Stimulated activated CD8-positive, alpha-beta memory T cell treated with anti-CD3 and anti-CD28 coated beads, Interleukin-4, amount 100 ng/mL, for 24 hours (primary cell): ENCODE results near the gene NAA25.
"Not testable (repeated sequence)": the region's sequence is repeated elsewhere in the genome, so short reads cannot be mapped to it uniquely, and the experiment has no call there.

Source experiments
- DNase-seq: peaks from one replicate; pipeline ENCODE4 v3.0.0-alpha.2; 2020; ENCODE audit warnings: low read depth

The NAA25 gene

DNA sequence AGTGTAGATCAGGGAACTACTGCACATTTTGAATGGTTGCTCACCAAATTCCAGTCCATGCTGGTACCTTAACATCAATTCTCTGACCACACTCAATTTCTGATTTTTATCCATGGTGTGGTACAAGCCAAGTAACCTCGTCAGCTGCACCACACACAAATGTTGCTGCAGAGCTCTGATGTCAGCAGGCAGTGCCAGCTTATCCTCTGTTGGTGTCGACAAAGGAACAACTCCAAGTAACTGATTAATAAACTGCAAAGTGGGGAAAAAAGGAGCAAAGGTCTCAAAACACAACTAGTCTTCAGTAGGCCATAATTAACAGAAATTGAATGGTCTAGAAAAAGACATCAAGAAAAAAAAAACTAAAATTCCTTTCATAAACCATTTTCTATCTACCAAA is 47.4 kb downstream of the NAA25 start:
- DNase-seq: no peak

DNA sequence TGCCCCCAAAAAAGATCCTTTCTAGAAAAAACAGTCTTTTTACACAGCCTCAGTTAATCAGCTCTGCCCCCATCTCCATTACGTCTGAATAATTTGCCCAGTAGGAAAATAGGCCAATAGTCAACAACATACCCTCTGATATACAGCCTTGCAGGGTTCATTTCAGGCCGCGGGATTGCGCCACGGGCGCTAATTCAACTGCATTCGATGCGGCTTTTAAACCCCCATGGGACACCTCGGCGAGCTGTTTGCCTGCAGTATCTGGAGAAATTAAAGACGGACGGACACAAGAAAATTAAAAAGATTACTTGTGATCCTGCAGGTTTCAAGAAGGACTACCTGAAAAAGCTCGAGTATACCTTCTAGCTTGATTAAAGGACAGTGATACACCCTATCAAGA is 59.2 kb downstream of the NAA25 start:
- no peak for DNase-seq

DNA sequence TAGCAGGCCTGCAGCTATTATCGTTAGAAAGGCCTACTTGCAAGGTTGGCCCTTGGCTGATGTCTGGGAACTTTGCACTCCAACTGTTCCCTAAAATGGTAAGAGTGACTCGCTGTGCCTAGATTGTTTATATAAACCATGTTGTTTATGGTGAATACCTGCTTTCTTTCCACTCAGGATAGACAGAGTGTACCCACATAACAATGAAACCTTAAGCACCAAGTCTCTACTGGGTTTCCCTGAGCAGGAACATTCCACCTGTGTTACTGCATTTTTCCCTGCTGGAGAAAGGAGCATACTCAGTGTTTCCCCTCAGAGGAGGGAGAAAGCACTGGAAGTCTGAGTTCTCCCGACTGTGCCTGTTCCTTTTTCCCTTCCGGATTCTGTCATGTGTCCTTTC is 62.6 kb downstream of the NAA25 start:
- no peak for DNase-seq

DNA sequence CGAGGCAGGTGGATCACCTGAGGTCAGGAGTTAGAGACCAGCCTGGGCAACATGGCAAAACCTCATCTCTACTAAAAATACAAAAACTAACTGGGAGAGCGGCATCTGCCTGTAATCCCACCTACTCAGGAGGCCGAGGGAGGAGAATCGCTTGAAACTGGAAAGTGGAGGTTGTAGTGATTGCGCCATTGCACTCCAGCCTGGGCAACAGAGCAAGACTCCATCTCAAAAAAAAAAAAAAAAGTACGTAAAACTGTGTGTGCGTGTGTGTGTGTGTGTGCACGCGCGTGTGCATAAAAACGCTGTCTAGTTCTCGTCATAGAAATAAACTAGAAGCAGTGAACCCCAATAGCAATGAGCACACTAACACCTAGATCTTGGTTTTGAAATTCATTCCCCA is 72.0 kb downstream of the NAA25 start:
- DNase-seq: not testable (repeated sequence)

DNA sequence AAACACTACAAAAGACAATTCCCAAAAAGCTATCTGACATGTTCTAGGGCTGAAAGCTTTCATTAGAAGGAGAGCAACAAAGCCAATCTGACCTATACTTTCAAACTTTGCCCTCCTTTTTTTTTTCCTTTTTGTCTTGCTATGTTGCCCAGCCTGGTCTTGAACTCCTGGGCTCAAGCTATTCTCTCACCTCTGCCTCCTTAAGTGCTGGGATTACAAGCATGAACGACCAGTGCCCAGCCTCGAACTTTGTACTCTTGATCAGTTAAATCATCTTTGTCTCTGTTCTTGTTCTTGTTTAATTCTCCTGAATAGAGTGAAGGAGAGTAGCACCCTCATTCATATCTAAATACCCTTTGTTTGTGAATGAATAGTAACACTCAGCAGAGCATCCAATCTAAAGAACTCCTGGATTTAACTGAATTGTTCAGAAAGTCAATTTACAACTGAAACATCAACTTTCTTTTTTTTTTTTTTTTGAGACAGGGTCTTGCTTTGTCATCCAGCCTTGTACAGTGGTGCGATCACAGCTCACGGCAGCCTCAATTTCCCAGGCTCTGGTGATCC is 73.3 kb downstream of the NAA25 start:
- no peak for DNase-seq

DNA sequence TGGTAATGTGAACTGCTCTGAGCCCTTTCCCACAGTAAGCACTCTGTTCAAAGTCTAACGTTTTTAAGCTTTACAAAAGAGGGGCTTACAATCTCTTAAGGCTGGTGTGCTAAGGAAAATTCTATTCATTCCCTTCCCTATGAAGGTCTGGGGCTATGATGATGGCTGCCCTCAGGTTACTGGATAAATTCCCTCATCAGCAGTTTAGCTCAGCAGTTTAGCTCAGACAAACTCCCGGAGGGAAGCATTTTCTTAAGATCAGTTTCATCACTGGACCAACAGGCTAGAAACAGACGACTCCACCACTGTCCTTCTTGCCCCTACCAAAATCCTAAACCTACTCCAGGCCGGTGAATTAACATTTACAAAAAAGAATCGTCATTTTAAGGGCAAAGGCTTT is 76.3 kb downstream of the NAA25 start:
- DNase-seq: no peak

DNA sequence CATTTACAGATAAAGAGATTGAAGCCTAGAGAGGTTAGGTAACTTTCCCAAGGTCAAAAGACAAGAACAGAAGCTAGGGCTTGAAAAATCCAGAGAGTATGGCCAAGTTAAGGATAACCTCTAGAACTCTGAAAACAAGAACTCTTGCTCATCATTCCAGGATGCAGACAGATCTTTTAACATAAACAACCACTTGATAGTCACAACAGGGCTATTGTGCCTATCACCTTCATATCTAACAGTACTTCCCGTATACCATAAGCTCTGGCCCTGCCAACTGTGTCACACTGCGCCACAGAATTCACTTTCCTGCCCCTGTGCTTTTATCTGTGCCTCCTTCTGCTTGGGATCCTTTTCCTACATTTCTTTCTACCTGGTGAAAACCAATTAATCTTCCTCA is 77.1 kb downstream of the NAA25 start:
- no peak for DNase-seq

DNA sequence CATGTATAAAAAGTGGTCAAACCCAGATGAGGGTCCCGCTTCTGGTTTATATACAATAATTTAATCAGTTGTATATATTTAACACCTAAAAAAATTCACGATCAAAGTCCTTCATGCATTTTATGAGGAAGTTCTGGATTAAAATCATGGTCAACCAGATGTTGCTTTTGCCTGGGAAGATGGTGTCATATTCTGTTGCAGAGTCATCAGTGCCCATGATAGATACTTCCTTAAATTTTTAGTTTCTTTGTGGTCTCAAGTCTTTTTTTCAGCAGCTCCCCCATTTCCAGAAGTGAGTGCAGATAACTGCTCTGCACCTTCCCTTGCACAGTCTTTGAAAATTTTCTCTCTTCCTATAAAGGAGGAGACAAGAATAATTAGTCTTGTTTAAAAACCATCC is 79.3 kb downstream of the NAA25 start:
- DNase-seq: no peak

DNA sequence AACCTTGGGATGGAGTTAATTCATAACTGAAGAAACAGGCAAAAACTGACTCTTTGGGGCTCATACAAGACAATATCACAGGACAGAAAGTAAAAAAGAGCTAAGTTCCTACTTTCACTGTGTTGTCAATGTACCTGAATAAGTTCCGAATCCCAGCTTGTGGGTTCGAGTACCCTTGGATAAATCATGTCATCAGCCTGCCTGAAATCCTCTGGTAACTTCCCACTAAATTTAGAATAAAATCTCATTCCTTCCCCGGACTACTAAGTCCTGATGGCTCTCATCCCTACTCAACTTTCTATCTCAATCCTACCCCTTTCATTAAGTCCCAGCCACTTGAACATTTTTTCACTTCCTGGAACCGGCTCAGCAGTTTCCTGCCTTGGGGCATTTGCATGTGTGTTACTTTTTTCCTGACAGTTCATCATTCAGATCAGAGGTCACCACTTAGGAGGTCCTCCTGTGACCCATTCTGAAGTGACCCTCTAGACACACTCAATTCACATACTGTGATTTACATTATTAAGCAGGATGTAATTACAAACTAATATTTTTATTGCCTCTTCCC is 82.7 kb downstream of the NAA25 start:
- DNase-seq: no peak

DNA sequence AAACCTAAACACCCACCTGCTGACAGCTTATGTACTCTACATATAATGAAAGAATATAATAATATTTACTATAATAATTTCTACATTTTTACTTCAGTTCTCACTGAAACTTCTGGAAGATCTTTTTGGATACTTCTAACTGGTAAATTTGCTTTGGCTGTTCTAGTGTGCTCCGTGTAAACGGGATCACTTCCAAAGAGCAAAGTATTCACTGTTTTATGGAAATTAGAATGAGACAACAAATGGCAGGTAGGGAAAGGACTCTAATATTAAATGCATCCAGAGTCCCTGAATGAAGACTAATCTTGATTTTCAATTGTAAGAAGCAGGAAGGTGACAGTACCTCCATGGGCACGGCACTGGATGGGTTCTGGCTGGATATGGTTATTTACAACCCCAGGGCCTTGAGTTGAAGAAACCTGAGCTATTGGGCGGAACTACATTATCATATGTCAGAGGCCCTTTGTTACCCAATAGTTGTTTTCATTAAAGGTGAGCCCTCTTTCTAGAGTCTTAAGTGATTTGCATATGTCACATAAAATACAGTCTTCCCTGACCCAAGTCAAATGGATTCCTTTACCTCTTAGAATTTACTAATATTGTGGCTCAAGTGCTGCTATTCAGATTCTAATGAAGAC is 84.7 kb downstream of the NAA25 start:
- DNase-seq: no peak

DNA sequence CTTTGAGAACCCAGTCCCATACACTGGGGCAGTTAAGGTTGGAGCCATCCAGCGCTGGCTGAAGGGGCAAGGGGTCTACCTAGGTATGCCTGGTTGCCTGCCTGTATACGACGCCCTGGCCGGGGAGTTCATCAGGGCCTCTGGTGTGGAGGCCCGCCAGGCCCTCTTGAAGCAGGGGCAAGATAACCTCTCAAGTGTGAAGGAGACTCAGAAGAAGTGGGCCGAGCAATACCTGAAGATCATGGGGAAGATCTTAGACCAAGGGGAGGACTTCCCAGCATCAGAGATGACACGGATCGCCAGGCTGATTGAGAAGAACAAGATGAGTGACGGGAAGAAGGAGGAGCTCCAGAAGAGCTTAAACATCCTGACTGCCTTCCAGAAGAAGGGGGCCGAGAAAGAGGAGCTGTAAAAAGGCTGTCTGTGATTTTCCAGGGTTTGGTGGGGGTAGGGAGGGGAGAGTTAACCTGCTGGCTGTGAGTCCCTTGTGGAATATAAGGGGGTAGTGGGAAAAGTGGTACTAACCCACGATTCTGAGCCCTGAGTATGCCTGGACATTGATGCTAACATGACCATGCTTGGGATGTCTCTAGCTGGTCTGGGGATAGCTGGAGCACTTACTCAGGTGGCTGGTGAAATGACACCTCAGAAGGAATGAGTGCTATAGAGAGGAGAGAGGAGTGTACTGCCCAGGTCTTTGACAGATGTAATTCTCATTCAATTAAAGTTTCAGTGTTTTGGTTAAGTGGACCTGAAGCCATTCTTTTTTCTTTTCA is 86.2 kb downstream of the NAA25 start:
- DNase-seq: no peak

DNA sequence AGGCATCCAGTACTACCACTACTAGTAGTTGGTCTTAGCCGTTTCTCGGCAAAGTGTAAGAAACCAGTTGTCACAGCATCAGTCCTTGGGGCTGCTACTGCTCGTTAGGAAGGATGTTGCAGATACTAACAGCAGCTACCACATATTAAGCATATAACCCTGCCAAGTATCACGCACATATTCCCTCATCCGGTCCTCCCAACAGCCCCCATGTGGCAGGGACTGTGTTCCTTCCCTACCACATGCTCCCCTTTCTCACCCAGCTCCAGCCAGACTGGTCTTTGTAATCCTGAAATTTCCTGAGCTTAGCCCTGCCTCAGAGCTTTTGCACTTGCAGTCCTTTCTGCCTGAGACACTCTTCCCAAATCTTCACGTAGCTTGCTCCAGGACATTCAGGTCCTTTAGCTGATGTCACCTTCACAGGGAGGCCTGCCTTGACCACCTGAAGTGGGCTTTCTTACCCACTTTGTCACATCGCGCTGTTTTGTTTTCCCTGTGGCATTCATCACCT is 87.6 kb downstream of the NAA25 start:
- DNase-seq: no peak

DNA sequence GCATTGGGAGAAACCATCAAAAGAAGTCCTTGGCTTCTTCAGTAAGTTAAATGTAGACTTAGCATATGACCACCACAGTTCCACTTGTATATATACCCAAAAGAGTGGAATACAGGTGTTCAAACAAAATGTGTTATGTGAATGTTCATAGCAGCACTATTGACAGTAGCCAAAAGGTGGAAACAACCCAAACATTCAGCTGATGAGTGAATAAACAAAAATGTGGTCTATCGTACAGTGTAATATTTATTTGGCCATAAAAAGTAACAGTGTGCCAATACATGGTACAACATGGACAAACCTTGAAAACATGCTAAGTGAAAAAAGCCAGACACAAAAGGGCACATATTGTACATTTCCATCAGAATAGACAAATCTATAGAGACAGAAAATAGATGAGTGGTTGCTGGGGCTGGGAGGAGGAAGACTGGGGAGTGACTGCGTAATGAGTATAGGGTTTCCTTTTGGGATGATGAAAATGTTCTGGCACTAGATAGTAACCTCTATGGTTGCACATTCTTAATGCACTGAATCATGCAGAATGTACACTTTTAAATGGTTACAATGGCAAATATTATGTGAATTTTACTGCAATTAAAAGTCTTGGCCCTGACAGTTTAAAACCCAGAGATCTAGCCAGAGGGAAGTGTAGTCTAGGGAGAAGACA is 89.9 kb downstream of the NAA25 start:
- no peak for DNase-seq

DNA sequence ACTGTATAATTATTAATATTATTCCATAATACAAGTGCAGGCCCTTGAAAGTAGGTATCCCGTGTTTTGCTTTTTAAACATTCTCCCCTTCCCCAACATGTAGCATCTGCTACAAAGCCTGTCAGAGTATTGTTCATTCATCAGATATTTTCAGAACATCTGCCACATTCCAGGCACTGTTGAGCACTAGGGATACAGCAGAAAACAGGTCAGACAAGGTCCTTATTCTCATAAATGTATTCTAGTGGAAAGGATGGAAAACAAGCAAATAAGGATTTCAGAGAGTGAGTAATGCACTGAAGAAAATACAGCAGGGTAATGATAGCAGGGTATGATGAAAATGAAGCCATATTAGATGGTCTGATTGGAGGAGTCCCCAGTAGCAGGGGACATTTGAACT is 91.5 kb downstream of the NAA25 start:
- no peak for DNase-seq

DNA sequence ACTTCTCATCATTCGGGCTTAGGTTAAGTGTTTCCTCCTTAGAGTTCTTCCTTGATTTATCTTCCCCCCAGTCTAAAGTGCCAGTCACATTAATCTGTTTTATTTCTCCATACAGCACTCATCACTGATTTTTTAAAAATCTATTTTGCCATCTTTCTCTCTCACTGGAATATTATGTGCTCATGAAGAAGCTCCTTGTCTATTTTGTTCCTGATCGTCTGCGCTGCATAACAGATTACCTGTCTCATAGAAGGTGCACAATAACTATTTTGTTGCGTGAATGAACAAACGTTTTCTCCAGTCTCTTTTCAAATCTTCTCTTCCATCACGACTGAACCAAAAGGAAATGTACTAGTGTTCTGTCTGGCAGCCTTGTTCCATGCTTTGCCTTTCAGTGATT is 92.6 kb downstream of the NAA25 start:
- DNase-seq: no peak

DNA sequence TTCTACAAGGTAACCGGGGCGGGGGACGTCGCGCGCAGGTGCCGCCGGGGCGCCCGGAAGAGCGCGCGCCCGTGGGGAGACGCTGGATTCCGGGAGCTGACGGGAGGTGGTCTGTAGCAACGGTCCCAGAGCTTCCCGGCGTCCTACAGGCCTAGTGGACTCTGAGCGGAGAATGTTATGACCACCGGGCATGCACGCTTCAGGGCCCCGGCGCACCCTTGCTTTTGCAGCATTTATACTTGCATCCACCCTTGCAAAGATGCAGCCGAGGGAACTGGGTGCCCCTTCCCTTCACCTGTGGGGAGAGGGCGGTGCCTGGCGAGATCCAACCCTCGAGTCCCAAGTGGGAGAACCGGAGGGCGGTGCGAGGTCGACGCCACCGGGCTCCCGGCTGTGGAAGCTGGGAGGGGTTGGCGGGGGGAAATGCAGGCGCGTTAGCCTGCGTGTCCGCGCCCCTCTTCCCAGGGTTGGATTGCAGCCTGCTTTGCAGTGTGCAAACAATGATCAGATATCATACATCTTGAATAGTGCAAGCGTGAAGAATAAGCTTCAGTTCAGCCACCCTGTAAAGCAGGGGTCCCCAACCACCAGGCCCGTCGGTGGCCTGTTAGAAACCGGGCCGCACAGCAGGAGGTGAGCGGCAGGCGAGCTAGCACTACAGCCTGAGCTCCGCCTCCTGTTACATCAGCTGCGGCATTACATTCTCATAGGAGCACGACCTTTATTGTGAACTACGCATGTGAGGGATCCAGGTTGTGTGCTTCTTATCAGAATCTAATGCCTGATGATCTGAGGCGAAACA is 94.8 kb downstream of the NAA25 start:
- DNase-seq: peak; percentile 48

DNA sequence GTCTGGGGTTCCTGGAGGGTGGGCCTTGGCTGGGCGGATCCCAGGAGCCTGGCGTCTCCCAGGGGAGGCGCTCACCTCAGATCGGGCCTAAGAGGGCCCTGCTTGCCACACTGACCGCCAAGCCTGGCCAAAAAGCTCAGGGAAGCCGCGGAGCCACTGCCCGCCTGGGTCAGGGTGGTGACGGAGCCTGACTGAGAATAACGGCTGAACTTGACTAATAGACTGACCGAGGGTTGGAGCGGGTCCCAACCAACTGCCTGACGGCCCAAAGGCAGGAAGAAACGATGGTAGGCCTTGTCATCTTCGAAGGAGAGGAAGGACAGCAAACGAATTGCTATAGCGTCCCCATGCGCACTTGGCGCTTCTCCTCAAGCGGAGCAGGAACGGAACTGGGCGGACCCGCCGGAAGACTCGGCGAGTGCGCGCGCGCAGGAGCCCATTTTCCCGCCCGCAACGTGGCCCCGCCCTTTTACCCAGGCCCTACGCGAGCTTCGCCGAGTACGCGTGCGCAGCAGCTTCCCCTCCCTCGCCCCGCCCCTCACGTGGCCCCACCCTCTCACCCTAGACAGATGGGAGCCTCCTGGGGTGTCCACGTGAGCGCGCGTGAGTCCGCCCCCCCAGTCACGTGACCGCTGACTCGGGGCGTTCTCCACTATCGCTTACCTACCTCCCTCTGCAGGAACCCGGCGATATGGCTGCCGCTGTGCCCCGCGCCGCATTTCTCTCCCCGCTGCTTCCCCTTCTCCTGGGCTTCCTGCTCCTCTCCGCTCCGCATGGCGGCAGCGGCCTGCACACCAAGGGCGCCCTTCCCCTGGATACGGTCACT is 95.6 kb downstream of the NAA25 start, which contains the start of the genes ERP29 and TMEM116:
TSS of gene ERP29 (plus strand) at position 652 of the 826 bp plus-strand sequence. CDS start at position 692, 40 bp downstream.
TSS of gene TMEM116 (minus strand) at position 391 of the 826 bp plus-strand sequence. CDS start 7,895 bp downstream, outside the sequence.
- DNase-seq: peak; percentile 100

DNA sequence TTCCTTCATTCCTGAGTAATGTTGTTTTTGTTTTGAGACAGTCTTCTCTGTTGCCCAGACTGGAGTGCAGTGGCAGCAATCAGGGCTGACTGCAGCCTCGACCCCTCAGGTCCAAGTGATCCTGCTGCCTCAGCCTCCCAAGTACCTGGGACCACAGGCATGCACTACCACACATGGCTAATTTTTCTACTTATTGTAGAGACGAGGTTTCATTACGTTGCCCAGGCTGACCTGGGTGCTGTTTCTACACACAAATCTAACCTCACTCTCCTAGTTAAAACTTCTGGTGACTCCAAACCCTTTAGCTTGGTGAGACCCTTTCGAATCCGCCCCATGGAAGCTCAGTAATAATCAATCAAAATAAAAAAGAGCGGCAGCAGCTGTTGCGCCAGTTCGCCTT is 96.9 kb downstream of the NAA25 start:
- no peak for DNase-seq

DNA sequence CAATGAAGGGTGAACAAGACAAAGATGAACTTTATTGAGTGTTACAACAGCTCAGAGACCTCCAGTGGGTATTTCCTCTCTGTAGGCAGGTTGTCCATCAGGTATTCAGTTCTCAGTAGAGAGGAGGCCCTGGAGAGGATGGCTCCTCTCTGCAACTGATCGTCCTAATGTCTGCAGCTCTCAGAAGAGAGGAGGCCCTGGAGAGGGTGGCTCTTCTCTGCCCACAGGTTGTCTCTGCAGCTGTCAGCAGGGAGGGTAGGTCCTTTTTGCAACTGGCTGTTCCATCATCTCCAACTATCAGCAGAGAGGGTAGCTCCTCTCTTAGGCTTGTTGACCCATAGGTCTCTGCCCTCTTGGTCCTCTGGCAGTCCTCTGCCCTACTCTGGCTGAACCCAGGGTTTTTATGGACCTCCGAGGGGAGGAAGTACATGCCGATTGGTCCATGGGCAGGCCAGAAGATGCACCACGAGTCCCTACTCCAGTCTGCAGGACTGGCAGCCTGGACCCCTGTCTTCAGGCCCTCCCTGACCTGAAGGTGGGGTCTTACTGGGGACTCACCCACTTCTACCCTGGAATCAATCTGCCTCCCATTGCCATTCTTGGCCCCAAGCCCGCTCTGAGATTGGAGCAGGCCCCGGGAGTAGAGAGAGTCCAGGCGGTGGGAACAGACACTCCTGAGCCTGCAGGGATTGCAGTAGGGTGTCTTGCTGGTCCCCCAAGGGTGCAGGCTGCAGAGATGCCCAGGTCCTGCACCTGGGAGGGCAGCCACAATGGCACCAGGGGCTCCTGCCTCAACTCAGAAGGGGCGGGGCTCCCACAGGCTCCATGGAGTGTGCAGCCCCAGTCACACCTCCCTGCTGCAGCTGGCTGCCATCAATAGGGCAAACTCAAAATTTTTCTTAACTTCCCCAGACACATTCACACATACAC is 97.9 kb downstream of the NAA25 start:
- DNase-seq: no peak
